Measurements from ENCODE around the gene SCYGR8. TPM values are rescaled to one million over a fixed set of nuclear protein-coding genes. Genes with fewer than 3 reads are reported as not detected.

Gene SCYGR8
- total RNA-seq, 1 donor from 2014 or later, result not detected

DNA sequence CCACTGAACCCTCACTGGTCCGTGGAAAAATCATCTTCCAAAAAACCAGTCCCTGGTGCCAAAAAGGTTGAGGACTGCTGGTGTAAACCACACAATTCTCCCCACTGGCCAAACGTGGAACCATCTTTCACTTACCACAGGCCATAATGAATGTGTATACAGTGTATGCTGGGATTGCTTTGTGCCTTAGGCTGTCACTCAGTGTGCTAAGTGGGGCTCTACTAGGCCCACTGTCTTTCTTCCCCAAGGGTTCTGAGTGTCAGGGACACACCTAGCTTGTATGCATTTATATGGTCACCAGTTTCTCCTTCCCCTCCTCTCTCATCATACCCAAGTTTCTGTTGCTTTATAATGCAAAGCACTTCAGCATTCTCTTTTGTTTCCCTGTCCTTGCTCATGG is 27.2 kb downstream of the SCYGR8 start:
- TF ChIP-seq CTCF (IDR thresholded peaks at IDR 0.05; ENCODE audit: borderline replicate concordance), result no peak
- H3K4me1 ChIP-seq, result no peaks in the 10 kb centered on the region
- no peaks in the 10 kb centered on the region for H3K36me3 ChIP-seq
- H3K27ac ChIP-seq (replicated peaks), result no peak overlapping the region
- no peak overlapping the region for H3K4me3 ChIP-seq
- intact Hi-C loops (cut with micrococcal nuclease), result no loop called here
- peaks cover 11% of the 10 kb centered on the region for H3K27me3 ChIP-seq (ENCODE audit: low read depth)
- H3K9me3 ChIP-seq (replicated peaks), result no peaks in the 10 kb centered on the region
- DNase-seq, result no peak

GRCh38 chr2:227774011-227774624 is 28.4 kb downstream of the SCYGR8 start:
- H3K27ac ChIP-seq (replicated peaks), result no peak overlapping the region
- no peak for DNase-seq
- intact Hi-C loops (cut with micrococcal nuclease), result no loop called here
- H3K9me3 ChIP-seq (replicated peaks), result no peaks in the 10 kb centered on the region
- no peaks in the 10 kb centered on the region for H3K4me1 ChIP-seq
- H3K27me3 ChIP-seq (ENCODE audit: low read depth), result peaks cover 11% of the 10 kb centered on the region
- H3K36me3 ChIP-seq, result no peaks in the 10 kb centered on the region
- no peak for TF ChIP-seq CTCF (IDR thresholded peaks at IDR 0.05; ENCODE audit: borderline replicate concordance)
- H3K4me3 ChIP-seq, result no peak overlapping the region

- H3K4me3 ChIP-seq, result no peak overlapping the region
- H3K36me3 ChIP-seq, result no peaks in the 10 kb centered on the region
- H3K27ac ChIP-seq (replicated peaks), result no peak overlapping the region
- no peak for TF ChIP-seq CTCF (IDR thresholded peaks at IDR 0.05; ENCODE audit: borderline replicate concordance)
- H3K4me1 ChIP-seq, result no peaks in the 10 kb centered on the region
- DNase-seq, result no peak
- H3K27me3 ChIP-seq (ENCODE audit: low read depth), result peaks cover 11% of the 10 kb centered on the region
- H3K9me3 ChIP-seq (replicated peaks), result no peaks in the 10 kb centered on the region
- intact Hi-C loops (cut with micrococcal nuclease), result no loop called here
Observed at GRCh38 chr2:227774895-227775842, 29.5 kb downstream of the SCYGR8 start.

- no peaks in the 10 kb centered on the region for H3K9me3 ChIP-seq (replicated peaks)
- H3K4me1 ChIP-seq, result no peaks in the 10 kb centered on the region
- TF ChIP-seq CTCF (IDR thresholded peaks at IDR 0.05; ENCODE audit: borderline replicate concordance), result no peak
- no peak for DNase-seq
- H3K27me3 ChIP-seq (ENCODE audit: low read depth), result peaks cover 13% of the 10 kb centered on the region
- H3K27ac ChIP-seq (replicated peaks), result no peak overlapping the region
- H3K36me3 ChIP-seq, result no peaks in the 10 kb centered on the region
- H3K4me3 ChIP-seq, result no peak overlapping the region
- intact Hi-C loops (cut with micrococcal nuclease), result no loop called here
Observed at GRCh38 chr2:227780981-227781615, 35.4 kb downstream of the SCYGR8 start.

DNA sequence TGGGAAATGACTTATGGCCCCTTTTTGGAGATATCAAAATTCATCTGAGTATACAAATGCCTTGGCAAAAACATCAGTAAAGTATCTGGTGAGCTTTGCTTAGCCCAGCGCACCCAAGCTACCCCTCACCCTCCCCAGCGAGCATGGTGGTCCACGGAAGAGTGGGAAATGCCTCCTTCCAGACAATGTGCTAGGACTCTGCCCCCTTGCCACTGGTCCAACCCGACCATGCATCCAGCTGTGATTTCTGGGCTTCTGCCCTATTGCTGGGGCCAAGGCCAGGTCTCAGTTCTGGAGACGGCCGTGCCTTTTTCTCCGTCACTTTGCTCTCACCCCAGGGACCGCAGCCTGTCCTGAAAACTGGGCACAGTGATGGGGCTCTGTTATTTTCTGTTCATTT is 36.1 kb downstream of the SCYGR8 start:
- Histone ChIP-seq H3K9me3 (replicated peaks) (no peaks in the 10 kb centered on the region), H3K27ac (replicated peaks) (no peak overlapping the region), H3K4me3 (no peak overlapping the region), H3K27me3 (ENCODE audit: low read depth) (peaks cover 18% of the 10 kb centered on the region), H3K36me3 (no peaks in the 10 kb centered on the region), H3K4me1 (no peaks in the 10 kb centered on the region)
- intact Hi-C loops (cut with micrococcal nuclease), result no loop called here
- no peak for DNase-seq
- TF ChIP-seq CTCF (IDR thresholded peaks at IDR 0.05; ENCODE audit: borderline replicate concordance), result no peak
